GM15510 (cell line): ENCODE data around the gene MLXIP.

ENCODE experiments used
- POLR2A ChIP-seq: IDR thresholded peaks from 3 replicates; pipeline ENCODE4 v1.6.1; 2011; ENCODE audit warnings: borderline replicate concordance; ENCODE audit not compliant: insufficient read length; ENCODE audit errors: extremely low read depth

Gene MLXIP

GRCh38 chr12:122062832-122063693 lies 15.5 kb upstream of the MLXIP start:
- no peak for TF ChIP-seq POLR2A

- no peak for TF ChIP-seq POLR2A
Observed at GRCh38 chr12:122063694-122064024, 14.9 kb upstream of the MLXIP start.

DNA sequence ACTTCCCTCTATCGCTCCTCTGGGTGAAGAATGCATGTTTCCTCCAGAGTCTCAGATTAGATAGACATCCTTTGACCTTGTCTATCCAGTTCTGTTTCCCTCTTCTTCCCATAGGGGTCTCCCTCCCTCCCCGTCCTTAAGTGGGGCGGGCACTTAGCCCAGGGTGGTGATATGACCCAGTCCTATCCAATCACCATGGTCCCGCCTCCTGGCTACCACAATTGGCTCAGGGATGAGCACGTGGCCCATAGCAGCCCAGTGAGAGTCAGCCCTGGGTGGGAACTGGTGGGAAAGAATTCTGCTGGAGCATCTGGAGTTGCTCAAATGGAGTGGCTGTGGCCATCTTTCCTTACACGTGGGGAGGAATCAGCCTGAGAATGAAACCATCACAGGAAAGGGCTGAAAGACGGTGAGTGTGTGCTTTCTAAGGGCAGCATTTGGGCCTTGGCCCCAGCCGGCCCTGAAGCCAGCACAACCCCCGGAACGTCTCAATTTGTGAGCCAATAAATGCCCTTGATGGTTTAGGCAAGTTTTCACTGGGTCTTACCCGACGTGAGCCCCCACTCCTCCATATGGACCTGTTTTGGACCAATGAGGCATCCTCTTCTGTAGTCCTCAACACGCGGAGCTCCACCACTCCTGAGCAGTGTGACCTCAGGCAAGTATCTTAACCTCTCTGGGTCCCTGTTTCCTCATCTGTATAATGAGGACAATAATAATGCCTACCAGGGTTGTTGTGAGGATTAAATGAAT lies 14.4 kb upstream of the MLXIP start:
- peak; percentile 20 for TF ChIP-seq POLR2A

GRCh38 chr12:122064780-122065588 lies 13.6 kb upstream of the MLXIP start:
- no peak for TF ChIP-seq POLR2A

DNA sequence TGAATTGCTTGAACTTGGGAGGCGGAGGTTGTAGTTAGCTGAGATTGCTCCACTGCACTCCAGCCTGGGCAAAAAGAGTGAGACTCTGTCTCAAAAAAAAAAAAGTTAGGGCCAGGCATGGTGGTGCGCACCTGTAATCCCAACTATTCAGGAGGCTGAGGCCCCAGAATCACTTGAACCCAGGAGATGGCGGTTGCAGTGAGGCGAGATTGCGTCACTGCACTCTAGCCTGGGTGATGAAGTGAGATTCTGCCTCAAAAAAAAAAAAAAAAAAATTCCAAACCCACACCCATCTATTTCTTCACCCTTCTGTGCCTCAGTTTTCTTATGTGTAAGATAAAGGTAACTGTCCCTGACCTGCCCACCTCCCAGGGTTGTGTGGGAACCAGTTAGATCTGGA lies 11.0 kb upstream of the MLXIP start:
- TF ChIP-seq POLR2A = no peak

GRCh38 chr12:122067966-122068365 lies 10.6 kb upstream of the MLXIP start:
- no peak for TF ChIP-seq POLR2A

DNA sequence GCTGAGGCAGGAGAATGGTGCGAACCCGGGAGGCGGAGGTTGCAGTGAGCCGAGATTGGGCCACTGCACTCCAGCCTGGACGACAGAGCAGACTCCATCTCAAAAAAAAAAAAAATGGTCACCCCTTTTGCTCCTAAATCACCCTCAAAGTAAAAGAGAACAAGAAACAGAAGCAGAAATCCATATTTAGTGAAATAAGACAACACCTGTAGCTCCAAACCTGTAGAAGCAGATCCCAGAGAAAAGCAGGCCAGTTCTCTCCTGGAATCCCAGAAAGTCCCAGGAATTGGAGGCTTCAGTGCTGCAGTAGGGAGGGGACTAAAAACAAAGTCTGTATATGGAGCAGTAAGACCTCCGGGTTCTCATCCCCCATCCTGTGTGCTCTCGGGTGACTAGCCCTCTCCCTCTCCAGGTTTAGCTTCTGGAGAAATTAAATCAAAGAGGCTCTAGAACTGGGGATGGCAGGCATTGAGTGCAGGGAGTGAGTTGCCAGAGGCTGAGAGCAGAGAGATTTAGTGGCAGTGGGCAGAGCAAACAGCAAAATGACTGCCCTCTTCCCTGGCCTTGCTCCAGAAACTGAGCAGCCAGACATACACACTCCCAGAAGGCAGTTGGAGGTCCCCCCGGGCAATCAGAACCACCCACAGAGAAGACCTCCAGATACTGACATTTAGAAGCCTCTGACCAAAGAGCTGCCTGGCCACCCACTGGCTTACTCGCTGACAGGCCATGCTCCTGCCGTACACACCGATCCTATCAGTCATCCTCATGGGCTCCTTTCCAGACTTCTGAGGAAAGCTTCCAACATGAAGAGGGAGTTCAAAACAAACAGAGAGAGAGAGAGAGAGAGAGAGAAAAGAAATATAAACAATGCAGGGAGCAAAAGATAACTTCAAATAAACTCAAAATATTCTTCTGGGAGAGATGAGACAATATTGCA lies 6.3 kb upstream of the MLXIP start:
- no peak for TF ChIP-seq POLR2A

GRCh38 chr12:122073815-122074214 lies 4.7 kb upstream of the MLXIP start:
- TF ChIP-seq POLR2A = no peak

GRCh38 chr12:122076743-122077495 lies 1.6 kb upstream of the MLXIP start:
- no peak for TF ChIP-seq POLR2A

DNA sequence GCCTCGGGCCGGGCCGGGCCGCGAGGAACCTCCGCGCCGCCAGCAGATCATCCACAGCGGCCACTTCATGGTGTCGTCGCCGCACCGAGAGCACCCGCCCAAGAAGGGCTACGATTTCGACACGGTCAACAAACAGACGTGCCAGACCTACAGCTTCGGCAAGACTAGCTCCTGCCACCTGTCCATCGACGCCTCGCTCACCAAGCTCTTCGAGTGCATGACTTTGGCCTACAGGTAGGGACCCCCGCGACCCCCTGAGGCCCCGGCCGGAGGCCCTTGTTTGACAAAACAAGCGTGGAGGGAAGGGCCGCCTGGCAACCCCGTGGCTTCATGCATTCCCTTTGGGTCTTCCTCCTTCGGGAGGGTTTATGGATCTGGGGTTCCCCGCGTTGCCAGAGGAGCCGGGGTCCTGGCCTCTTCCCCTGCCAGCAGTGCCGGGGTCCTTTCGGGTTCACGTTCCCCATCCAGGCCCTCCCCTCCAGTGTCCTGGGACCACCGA lies 526 bp downstream of the MLXIP start:
- no peak for TF ChIP-seq POLR2A

GRCh38 chr12:122079532-122080081 lies 1.1 kb downstream of the MLXIP start:
- TF ChIP-seq POLR2A = no peak

DNA sequence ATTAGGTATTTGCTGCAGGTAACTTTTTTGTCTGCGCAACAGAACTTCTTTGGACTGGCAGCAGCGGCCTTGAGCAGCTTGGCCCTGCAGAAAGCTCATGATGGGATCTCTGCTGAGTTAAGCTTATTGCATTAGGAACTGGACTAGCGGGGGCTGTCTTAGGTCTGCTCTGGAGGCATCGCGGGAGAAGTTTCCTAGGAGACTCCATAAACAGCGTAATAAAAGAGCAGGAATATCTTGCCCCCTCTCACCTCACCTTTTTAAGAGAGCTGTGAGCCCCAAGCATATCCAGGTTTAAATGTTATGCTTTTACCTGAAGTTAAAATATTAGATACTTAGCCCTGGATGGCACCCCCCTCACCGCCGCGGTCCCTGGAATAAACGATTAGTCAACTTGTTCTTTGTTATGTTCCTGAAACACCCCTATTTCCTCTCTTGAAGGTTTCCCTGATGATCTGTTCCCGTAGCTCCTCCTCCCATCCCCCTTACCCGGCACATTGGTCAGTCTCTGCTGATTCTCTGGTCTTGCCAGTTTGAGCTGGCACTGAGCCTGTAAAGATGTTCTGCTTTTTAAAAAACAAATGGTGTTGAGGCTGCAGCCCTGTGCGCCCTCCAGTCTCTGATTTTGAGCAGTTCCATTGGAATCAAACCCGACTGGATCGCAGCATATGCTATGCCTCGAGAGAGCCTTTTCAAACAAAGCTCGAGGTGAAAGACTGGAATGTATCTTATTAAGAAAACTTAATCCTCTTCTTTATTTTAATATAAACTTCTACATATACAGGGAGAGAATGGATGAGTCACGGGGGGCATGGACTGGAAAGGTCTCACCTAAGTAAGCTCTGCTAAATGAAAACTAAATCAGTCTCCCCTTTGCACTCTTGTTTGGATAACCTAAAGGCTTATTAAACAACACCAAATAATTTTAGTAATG lies 1.9 kb downstream of the MLXIP start:
- no peak for TF ChIP-seq POLR2A
